Adrenal gland (tissue), 12 donors: ENCODE results near the gene CAMK1D. TPM values are rescaled to one million over a fixed set of nuclear protein-coding genes. Genes with fewer than 3 reads are reported as not detected.

Experiments used
- DNase-seq, 7 donors: peaks; one replicate each; pipeline ENCODE4 v3.0.0-alpha.2; 2019 to 2020
- H3K27ac ChIP-seq, 5 donors: fragments of 200-600 bp; sonication (generic) in 4 of 5; 1 replicate in 3 of 5; 2 replicates in 2 of 5; pipeline versions ENCODE4 v1.5.1 to v1.8.0; 2016 to 2020; ENCODE audit warnings: mild to moderate bottlenecking in 1 of 5
- H3K27me3 ChIP-seq: fragments of 200-600 bp; 2 replicates; pipeline ENCODE4 v1.8.0; 2021
- H3K36me3 ChIP-seq, 2 donors: fragments of 200-600 bp; replicated peaks in 1 of 2; 1 replicate in 1 of 2; 2 replicates in 1 of 2; pipeline versions ENCODE4 v1.5.1 to v1.8.0; 2018 to 2022
- H3K4me1 ChIP-seq, 2 donors: fragments of 200-600 bp; replicated peaks in 1 of 2; 1 replicate in 1 of 2; 2 replicates in 1 of 2; pipeline versions ENCODE4 v1.5.1 to v1.8.0; 2018 to 2021
- H3K4me3 ChIP-seq, 4 donors: fragments of 200-600 bp; sonication (generic) in 3 of 4; one replicate each; pipeline ENCODE4 v1.5.1; 2016 to 2018
- H3K9me3 ChIP-seq, 3 donors: fragments of 200-600 bp; sonication (generic) in 1 of 3; replicated peaks in 1 of 3; 1 replicate in 2 of 3; 2 replicates in 1 of 3; pipeline versions ENCODE4 v1.5.1 to v1.8.0; 2016 to 2021
- CTCF ChIP-seq, 6 experiments: fragments of 450-650 bp in 4 of 6; fragments of 200-600 bp in 2 of 6; sonication (generic) in 1 of 6; IDR thresholded peaks; 1 replicate in 5 of 6; 2 replicates in 1 of 6; pipeline versions ENCODE4 v1.5.1 to v1.8.0; 2016 to 2021; ENCODE audit warnings: antibody characterized with exemption in 6 of 6, mild to moderate bottlenecking in 2 of 6, moderate library complexity in 1 of 6
- POLR2A ChIP-seq, 2 donors: fragments of 450-650 bp; IDR thresholded peaks; one replicate each; pipeline ENCODE4 v1.6.1; 2017; ENCODE audit warnings: antibody characterized with exemption in 2 of 2, mild to moderate bottlenecking in 2 of 2, moderate library complexity in 1 of 2
- WGBS, 4 donors: extraction: QIAGEN DNeasy Blood & Tissue Kit in 2 of 4; methylation state at CpG; one replicate each; pipeline versions ENCODE4 v1.1.5 to v1.1.7; 2013 to 2017; 5-methylcytosine and 5-hydroxymethylcytosine counted together
- intact Hi-C, 2 donors: fragments of 100-400 bp; cut with DNase I; formaldehyde crosslinking; loops; one replicate each; pipeline versions ENCODE4 v1.14.1 to v1.15.0; 2022 to 2023
- polyA plus RNA-seq, 3 donors: library from polyadenylated mRNA; stranded (reverse); fragments of 200-250 nt in 2 of 3; fragments of 350-450 nt in 1 of 3; fragmentation: Illumina TruSeq in 1 of 3; extraction: RNeasy Lipid Tissue Mini Kit (QIAGEN cat#74804) in 1 of 3; gene quantifications; one replicate each; pipeline ENCODE4 v1.2.3, GENCODE V29; 2013 to 2014
- total RNA-seq, 9 donors: library from RNA; depleted of rRNA in 4 of 9; stranded (reverse); fragments of >200 nt in 4 of 9; fragments of 120-200 nt in 1 of 9; fragmentation: NEBNext Ultra II Directional in 1 of 9; extraction: Animal tissue kit (Norgen Biotek cat#: 25700) in 1 of 9; gene quantifications; one replicate each; pipeline versions ENCODE4 v1.1.0 to v1.2.4, GENCODE V29; 2013 to 2023
- donor health status: healthy with polysubstance abuse.
- donor health status: Bipolar disorder and iron deficiency.
- donor health status: DM: yes; HTN: yes; CAD: no.
- donor health status: DM: no; HTN: no; CAD: no.
- donor health status: DM: no; HTN: no; CAD: no.
- donor health status: DM: yes; HTN: yes; CAD: no.

The CAMK1D gene
- total and polyA plus RNA-seq, 12 donors: 2.3 to 9.4 (median 6.5) TPM

GRCh38 chr10:12416344-12417050, 67.2 kb downstream of the CAMK1D start:
- intact Hi-C loops: no loop called here
- Histone ChIP-seq H3K27me3 (no peaks in the 10 kb centered on the region), H3K4me1 (peaks cover 0 to 8% of the 10 kb centered on the region in 2 donors), H3K9me3 (no peaks in the 10 kb centered on the region), H3K27ac (no peak overlapping the region), H3K36me3 (no peaks in the 10 kb centered on the region), H3K4me3 (no peak overlapping the region)
- DNase-seq: no peak
- no peak for TF ChIP-seq POLR2A (IDR thresholded peaks at IDR 0.05)
- no peak for TF ChIP-seq CTCF (IDR thresholded peaks at IDR 0.05)
- WGBS, 4 donors: 67 to 80% (median 73%) methylated on average over 10 to 13 of the region's 13 CpGs

- Histone ChIP-seq H3K4me1 (peaks cover 0 to 8% of the 10 kb centered on the region in 2 donors), H3K27me3 (no peaks in the 10 kb centered on the region), H3K4me3 (no peak overlapping the region), H3K9me3 (no peaks in the 10 kb centered on the region), H3K27ac (no peak overlapping the region), H3K36me3 (no peaks in the 10 kb centered on the region)
- intact Hi-C loops: no loop called here
- 73 to 82% (median 80%) methylated on average over 6 of the region's 6 CpGs for WGBS, 4 donors
- DNase-seq: no peak
- TF ChIP-seq POLR2A (IDR thresholded peaks at IDR 0.05) (no peak), CTCF (IDR thresholded peaks at IDR 0.05) (no peak)
Measured at GRCh38 chr10:12417331-12417730, 68.0 kb downstream of the CAMK1D start.

- no peak overlapping the region for H3K4me3 ChIP-seq
- H3K4me1 ChIP-seq: peaks cover 0 to 8% of the 10 kb centered on the region in 2 donors
- no peaks in the 10 kb centered on the region for H3K27me3 ChIP-seq
- no peaks in the 10 kb centered on the region for H3K9me3 ChIP-seq
- peak in 1 of 7 donors; percentile 27 for DNase-seq
- H3K27ac ChIP-seq: no peak overlapping the region
- 89 to 92% (median 91%) methylated on average over 7 of the region's 7 CpGs for WGBS, 4 donors
- intact Hi-C loops: no loop called here
- TF ChIP-seq POLR2A (IDR thresholded peaks at IDR 0.05) (no peak), CTCF (IDR thresholded peaks at IDR 0.05) (no peak)
- H3K36me3 ChIP-seq: no peaks in the 10 kb centered on the region
Measured at GRCh38 chr10:12418000-12418399, 68.7 kb downstream of the CAMK1D start.

GRCh38 chr10:12418725-12419261, 69.4 kb downstream of the CAMK1D start:
- TF ChIP-seq POLR2A (IDR thresholded peaks at IDR 0.05) (no peak), CTCF (IDR thresholded peaks at IDR 0.05) (no peak)
- H3K9me3 ChIP-seq: no peaks in the 10 kb centered on the region
- no peaks in the 10 kb centered on the region for H3K27me3 ChIP-seq
- peak overlapping the region in 1 of 5 donors; percentile 10 for H3K27ac ChIP-seq
- H3K4me1 ChIP-seq: peaks cover 0 to 8% of the 10 kb centered on the region in 2 donors
- DNase-seq: no peak
- no peak overlapping the region for H3K4me3 ChIP-seq
- WGBS, 4 donors: 84 to 91% (median 86%) methylated on average over 13 of the region's 13 CpGs
- H3K36me3 ChIP-seq: no peaks in the 10 kb centered on the region
- intact Hi-C loops: no loop called here
